WERI-Rb-1 (cell line): ENCODE results near the gene GNGT1.

Experiments
- DNase-seq: peaks from one replicate; pipeline ENCODE4 v3.0.0-alpha.2; 2020
- H3K27ac ChIP-seq: fragments of 250-450 bp; sonication (Bioruptor Pico); 2 replicates; pipeline ENCODE4 v1.5.1; 2020; ENCODE audit warnings: mild to moderate bottlenecking, moderate library complexity
- H3K27me3 ChIP-seq: fragments of 250-450 bp; sonication (Bioruptor Pico); 2 replicates; pipeline ENCODE4 v1.5.1; 2021; ENCODE audit warnings: mild to moderate bottlenecking, low read depth, moderate library complexity; ENCODE audit not compliant: insufficient read depth, severe bottlenecking
- H3K36me3 ChIP-seq: fragments of 250-450 bp; sonication (Bioruptor Pico); 2 replicates; pipeline ENCODE4 v1.5.1; 2020; ENCODE audit warnings: mild to moderate bottlenecking, moderate library complexity
- H3K4me3 ChIP-seq: 2 replicates; pipeline ENCODE4 v1.5.1; 2011; ENCODE audit warnings: low read depth, mild to moderate bottlenecking, control low read depth, low read length
- H3K9me3 ChIP-seq: fragments of 250-450 bp; sonication (Bioruptor Pico); 2 replicates; pipeline ENCODE4 v1.5.1; 2021; ENCODE audit warnings: mild to moderate bottlenecking, moderate library complexity; ENCODE audit not compliant: severe bottlenecking
- TF ChIP-seq, protein P1 (sequence below): IDR thresholded peaks from 2 replicates; pipeline ENCODE4 v1.5.1; 2011; ENCODE audit warnings: low read depth, mild to moderate bottlenecking, control low read depth, inconsistent platforms, low read length

Gene GNGT1

GRCh38 chr7:93883917-93884345 lies 22.4 kb upstream of the GNGT1 start:
- Histone ChIP-seq H3K27me3 (no peaks in the 10 kb centered on the region), H3K36me3 (no peaks in the 10 kb centered on the region), H3K27ac (no peak overlapping the region), H3K4me3 (no peak overlapping the region), H3K9me3 (no peaks in the 10 kb centered on the region)
- TF ChIP-seq, protein P1, sequence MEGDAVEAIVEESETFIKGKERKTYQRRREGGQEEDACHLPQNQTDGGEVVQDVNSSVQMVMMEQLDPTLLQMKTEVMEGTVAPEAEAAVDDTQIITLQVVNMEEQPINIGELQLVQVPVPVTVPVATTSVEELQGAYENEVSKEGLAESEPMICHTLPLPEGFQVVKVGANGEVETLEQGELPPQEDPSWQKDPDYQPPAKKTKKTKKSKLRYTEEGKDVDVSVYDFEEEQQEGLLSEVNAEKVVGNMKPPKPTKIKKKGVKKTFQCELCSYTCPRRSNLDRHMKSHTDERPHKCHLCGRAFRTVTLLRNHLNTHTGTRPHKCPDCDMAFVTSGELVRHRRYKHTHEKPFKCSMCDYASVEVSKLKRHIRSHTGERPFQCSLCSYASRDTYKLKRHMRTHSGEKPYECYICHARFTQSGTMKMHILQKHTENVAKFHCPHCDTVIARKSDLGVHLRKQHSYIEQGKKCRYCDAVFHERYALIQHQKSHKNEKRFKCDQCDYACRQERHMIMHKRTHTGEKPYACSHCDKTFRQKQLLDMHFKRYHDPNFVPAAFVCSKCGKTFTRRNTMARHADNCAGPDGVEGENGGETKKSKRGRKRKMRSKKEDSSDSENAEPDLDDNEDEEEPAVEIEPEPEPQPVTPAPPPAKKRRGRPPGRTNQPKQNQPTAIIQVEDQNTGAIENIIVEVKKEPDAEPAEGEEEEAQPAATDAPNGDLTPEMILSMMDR = no peak
- no peak for DNase-seq

DNA sequence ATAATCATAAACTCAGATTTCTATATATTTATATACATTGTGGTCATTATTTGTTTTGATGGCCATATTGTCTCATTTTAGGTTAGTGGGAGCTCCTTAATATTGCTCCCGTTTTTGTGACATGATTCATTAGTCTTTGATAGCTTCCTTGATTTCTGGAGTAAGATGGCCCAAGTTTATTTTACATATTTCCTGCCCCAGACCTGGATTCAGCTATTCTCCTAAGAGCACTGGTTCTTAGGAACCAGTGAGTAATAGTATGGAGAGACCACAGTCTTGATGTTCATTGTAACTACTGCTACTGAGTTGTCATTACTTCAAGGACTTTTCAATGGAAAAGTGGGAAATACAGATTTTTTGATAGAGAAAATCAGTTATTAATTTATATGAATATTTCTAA lies 21.8 kb upstream of the GNGT1 start:
- H3K27ac ChIP-seq = no peak overlapping the region
- no peak overlapping the region for H3K4me3 ChIP-seq
- no peaks in the 10 kb centered on the region for H3K27me3 ChIP-seq
- DNase-seq = no peak
- TF ChIP-seq, protein P1 = no peak
- no peaks in the 10 kb centered on the region for H3K9me3 ChIP-seq
- no peaks in the 10 kb centered on the region for H3K36me3 ChIP-seq

GRCh38 chr7:93889261-93889660 lies 17.1 kb upstream of the GNGT1 start:
- Histone ChIP-seq H3K9me3 (no peaks in the 10 kb centered on the region), H3K27ac (no peak overlapping the region), H3K4me3 (no peak overlapping the region), H3K36me3 (no peaks in the 10 kb centered on the region), H3K27me3 (no peaks in the 10 kb centered on the region)
- DNase-seq = no peak
- TF ChIP-seq, protein P1 = no peak

DNA sequence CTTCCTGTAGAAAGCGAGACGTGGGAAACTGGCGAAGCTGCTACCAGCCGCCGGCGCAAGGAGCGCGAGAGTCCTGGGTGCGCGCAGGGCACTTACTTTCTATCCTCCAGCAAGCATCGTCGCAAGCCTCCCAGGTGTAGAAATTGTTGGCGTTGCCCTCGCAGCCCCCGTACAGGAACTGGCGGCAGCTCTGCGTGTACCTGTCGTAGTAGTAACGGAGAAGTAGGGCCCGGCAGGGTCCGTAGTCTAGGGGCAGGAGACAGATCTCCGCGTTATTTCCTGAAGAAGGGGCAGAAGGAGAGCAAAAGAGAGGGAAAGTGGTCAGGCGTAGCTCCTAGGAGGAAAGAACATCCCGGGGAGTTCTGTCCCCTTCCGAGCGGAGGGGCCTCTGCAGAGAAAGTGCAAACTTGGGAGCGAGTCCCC lies 16.3 kb upstream of the GNGT1 start:
- TF ChIP-seq, protein P1 = no peak
- no peak overlapping the region for H3K27ac ChIP-seq

DNA sequence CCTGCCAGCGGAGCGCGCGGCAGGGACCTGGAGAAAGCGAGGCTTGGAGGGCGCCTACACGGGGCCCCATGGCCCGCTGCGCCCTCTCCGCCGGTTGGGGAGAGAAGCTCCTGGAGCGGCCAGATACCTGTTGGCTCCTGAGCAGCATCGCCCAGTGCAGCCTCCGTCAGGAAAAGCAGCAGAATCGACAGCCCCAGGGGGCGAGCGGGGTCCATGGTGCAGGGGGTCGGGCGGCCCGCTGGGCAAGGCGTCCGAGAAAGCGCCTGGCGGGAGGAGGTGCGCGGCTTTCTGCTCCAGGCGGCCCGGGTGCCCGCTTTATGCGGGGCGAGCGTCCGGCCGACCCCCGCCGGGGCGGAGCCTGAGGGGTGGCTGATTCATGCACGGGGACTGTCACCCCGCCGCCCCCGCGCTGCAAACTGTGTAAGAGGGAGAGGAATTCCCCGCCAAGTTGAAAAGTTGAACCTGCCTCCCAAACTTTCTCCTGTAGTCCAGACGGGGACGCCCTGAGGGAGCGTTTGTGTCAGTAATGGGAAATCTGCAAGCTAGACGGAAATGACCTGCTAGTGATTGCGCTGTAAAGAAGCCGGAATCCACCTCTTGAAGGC lies 15.8 kb upstream of the GNGT1 start, which contains the start of gene TFPI2:
TFPI2 (minus strand) TSS at position 290 of the 605 bp plus-strand sequence; CDS start at position 215, 75 bp downstream.
- H3K27ac ChIP-seq = no peak within 1 kb of the TSS
- TF ChIP-seq, protein P1 = no peak
- peak; percentile 13 for DNase-seq
- H3K27me3 ChIP-seq = no peaks in the 10 kb centered on the region
- no peaks in the 10 kb centered on the region for H3K9me3 ChIP-seq
- peak within 1 kb of the TSS; percentile 62 for H3K4me3 ChIP-seq
- H3K36me3 ChIP-seq = no peaks in the 10 kb centered on the region

More for the DNA sequence above, 16.3 kb upstream of the GNGT1 start:
- Histone ChIP-seq H3K4me3 (peak overlapping the region; percentile 62), H3K36me3 (no peaks in the 10 kb centered on the region), H3K9me3 (no peaks in the 10 kb centered on the region), H3K27me3 (no peaks in the 10 kb centered on the region)
- DNase-seq = peak; percentile 19

GRCh38 chr7:93894426-93894825 lies 11.9 kb upstream of the GNGT1 start:
- no peak for DNase-seq
- peak overlapping the region; percentile 50 for H3K27ac ChIP-seq
- H3K36me3 ChIP-seq = no peaks in the 10 kb centered on the region
- no peaks in the 10 kb centered on the region for H3K9me3 ChIP-seq
- TF ChIP-seq, protein P1 = no peak
- H3K4me3 ChIP-seq = no peak overlapping the region
- H3K27me3 ChIP-seq = no peaks in the 10 kb centered on the region
